HepG2 (cell line): ENCODE results near the gene GSTA1. TPM values are rescaled to one million over a fixed set of nuclear protein-coding genes. Genes with fewer than 3 reads are reported as not detected.

Experiments used
- AHDC1 ChIP-seq: sonication (generic); formaldehyde crosslinking; IDR thresholded peaks from 2 replicates; pipeline ENCODE4 v1.5.1; 2020; ENCODE audit warnings: mild to moderate bottlenecking, missing genetic modification reagents, borderline replicate concordance
- EEA1 ChIP-seq: sonication (generic); formaldehyde crosslinking; IDR thresholded peaks from 2 replicates; pipeline ENCODE4 v1.5.1; 2020; ENCODE audit warnings: mild to moderate bottlenecking, missing genetic modification reagents, borderline replicate concordance
- FOXP1 ChIP-seq, 2 experiments: fragments of 450-650 bp in 1 of 2; IDR thresholded peaks; 2 replicates each; pipeline ENCODE4 v1.6.1; 2017 to 2018; ENCODE audit warnings: antibody characterized with exemption in 1 of 2
- GATAD2A ChIP-seq: IDR thresholded peaks from 2 replicates; pipeline ENCODE4 v1.6.1; 2016
- ISX ChIP-seq: sonication (generic); formaldehyde crosslinking; conservative IDR thresholded peaks from 2 replicates; pipeline ENCODE4 v1.5.0; 2020; ENCODE audit warnings: missing genetic modification reagents
- JARID2 ChIP-seq: sonication (generic); formaldehyde crosslinking; IDR thresholded peaks from 2 replicates; pipeline ENCODE4 v1.8.1; 2023; ENCODE audit warnings: missing genetic modification reagents, inconsistent platforms; ENCODE audit not compliant: insufficient replicate concordance
- JUN ChIP-seq: sonication (generic); formaldehyde crosslinking; IDR thresholded peaks from 2 replicates; pipeline ENCODE4 v1.4.0; 2020; ENCODE audit warnings: mild to moderate bottlenecking, missing genetic modification reagents
- NFE2 ChIP-seq: sonication (generic); formaldehyde crosslinking; IDR thresholded peaks from 2 replicates; pipeline ENCODE4 v1.4.0; 2020; ENCODE audit warnings: missing genetic modification reagents
- PAF1 ChIP-seq: IDR thresholded peaks from 2 replicates; pipeline ENCODE4 v1.6.1; 2016; ENCODE audit warnings: missing genetic modification reagents, missing compliant biosample characterization
- PITX1 ChIP-seq: sonication (generic); formaldehyde crosslinking; IDR thresholded peaks from 2 replicates; pipeline ENCODE4 v1.5.1; 2020; ENCODE audit warnings: mild to moderate bottlenecking, missing genetic modification reagents
- RFX1 ChIP-seq: fragments of 450-650 bp; IDR thresholded peaks from 2 replicates; pipeline ENCODE4 v1.6.1; 2017
- STAT6 ChIP-seq: sonication (generic); formaldehyde crosslinking; IDR thresholded peaks from 2 replicates; pipeline ENCODE4 v1.4.0; 2020; ENCODE audit warnings: missing genetic modification reagents, mild to moderate bottlenecking, borderline replicate concordance
- TEAD3 ChIP-seq: optimal IDR thresholded peaks from 2 replicates; pipeline ENCODE3; 2016; ENCODE audit warnings: borderline replicate concordance
- TEF ChIP-seq: sonication (generic); formaldehyde crosslinking; IDR thresholded peaks from 2 replicates; pipeline ENCODE4 v1.5.0; 2020; ENCODE audit warnings: missing genetic modification reagents
- ZC3H4 ChIP-seq: sonication (generic); formaldehyde crosslinking; IDR thresholded peaks from 2 replicates; pipeline ENCODE4 v1.4.0; 2020; ENCODE audit warnings: missing genetic modification reagents, borderline replicate concordance
- ZEB1 ChIP-seq: IDR thresholded peaks from 2 replicates; pipeline ENCODE4 v1.6.1; 2012; ENCODE audit warnings: mild to moderate bottlenecking, low read depth, inconsistent platforms; ENCODE audit not compliant: insufficient replicate concordance
- ZNF503 ChIP-seq: sonication (generic); formaldehyde crosslinking; IDR thresholded peaks from 2 replicates; pipeline ENCODE4 v1.4.0; 2020; ENCODE audit warnings: missing genetic modification reagents
- ZNF550 ChIP-seq: sonication (generic); formaldehyde crosslinking; IDR thresholded peaks from 2 replicates; pipeline ENCODE4 v1.4.0; 2020; ENCODE audit warnings: mild to moderate bottlenecking, missing genetic modification reagents, borderline replicate concordance
- ZNF737 ChIP-seq: sonication (generic); formaldehyde crosslinking; IDR thresholded peaks from 2 replicates; pipeline ENCODE4 v1.5.0; 2020; ENCODE audit warnings: missing genetic modification reagents, mild to moderate bottlenecking, borderline replicate concordance
- ZSCAN12 ChIP-seq: sonication (generic); formaldehyde crosslinking; IDR thresholded peaks from 2 replicates; pipeline ENCODE4 v1.9.0; 2021; ENCODE audit warnings: mild to moderate bottlenecking, missing genetic modification reagents
- polyA plus RNA-seq, 8 experiments: library from polyadenylated mRNA; depleted of rRNA in 3 of 8; stranded (reverse) in 7 of 8; unstranded in 1 of 8; fragments of >200 nt; fragmentation: Illumina TruSeq in 4 of 8; extraction: Trizol in 4 of 8; gene quantifications; 2 replicates each; pipeline versions ENCODE4 v1.2.1 to v1.2.3, GENCODE V29; 2011 to 2016; ENCODE audit warnings: low read depth in 4 of 8, missing spikeins in 1 of 8, mixed read lengths in 1 of 8; ENCODE audit not compliant: insufficient read depth in 1 of 8
- total RNA-seq, 5 experiments: library from RNA; depleted of rRNA; stranded (reverse); fragments of >200 nt; fragmentation: Illumina TruSeq; extraction: Trizol; gene quantifications; 2 replicates each; pipeline ENCODE4 v1.2.3, GENCODE V29; 2016; ENCODE audit warnings: low read depth in 1 of 5

The GSTA1 gene
- total and polyA plus RNA-seq, 2 of the 13 experiments (the other 11 are each of a cell fraction or from before 2014, with no cell fraction given): 6.2 to 282 TPM

- peak; percentile 75 for TF ChIP-seq TEF (CRISPR knock-in tag)
- TF ChIP-seq ISX (CRISPR knock-in tag): no peak
- no peak for TF ChIP-seq ZNF737 (CRISPR knock-in tag)
- TF ChIP-seq ZNF550: no peak
- TF ChIP-seq FOXP1 (IDR thresholded peaks at IDR 0.05): no peak
- TF ChIP-seq FOXP1 (CRISPR knock-in tag; IDR thresholded peaks at IDR 0.05): peak; percentile 55; the same call in 1 of the 2 replicates
- TF ChIP-seq AHDC1: peak; percentile 58; the same call in 1 of the 2 replicates
- no peak for TF ChIP-seq ZSCAN12 (CRISPR knock-in tag)
- no peak for TF ChIP-seq EEA1 (CRISPR knock-in tag)
- no peak for TF ChIP-seq NFE2 (CRISPR knock-in tag)
- 0 out of 2 replicates have a peak, but pooled peaks have one; percentile 58 for TF ChIP-seq ZNF503 (CRISPR knock-in tag)
- no peak for TF ChIP-seq RFX1
- no peak for TF ChIP-seq ZEB1
- TF ChIP-seq ZC3H4 (CRISPR knock-in tag): no peak
- no peak for TF ChIP-seq PAF1 (CRISPR knock-in tag)
- TF ChIP-seq JARID2 (CRISPR knock-in tag): no peak
- peak; percentile 39 for TF ChIP-seq TEAD3 (CRISPR knock-in tag)
- TF ChIP-seq GATAD2A (CRISPR knock-in tag): peak; percentile 93
- TF ChIP-seq JUN (CRISPR knock-in tag): no peak
- 0 out of 2 replicates have a peak, but pooled peaks have one; percentile 46 for TF ChIP-seq PITX1 (CRISPR knock-in tag)
- TF ChIP-seq STAT6: no peak
These were observed 2.3 kb downstream of the GSTA1 start (continued) for GRCh38 chr6:52801188-52801841.
